HEK293 (cell line): Measurements from ENCODE around the gene EIF3F.

Source experiments
- CTCF ChIP-seq: fragments of 450-650 bp; formaldehyde crosslinking; IDR thresholded peaks from 2 replicates; pipeline ENCODE4 v1.5.1; 2016; ENCODE audit warnings: missing biosample characterization, missing genetic modification characterization
- MYNN ChIP-seq: fragments of 450-650 bp; formaldehyde crosslinking; IDR thresholded peaks from 2 replicates; pipeline ENCODE4 v1.5.1; 2016; ENCODE audit warnings: missing biosample characterization, missing genetic modification characterization, borderline replicate concordance
- REST ChIP-seq: fragments of 450-650 bp; formaldehyde crosslinking; IDR thresholded peaks from 2 replicates; pipeline ENCODE4 v1.5.1; 2016; ENCODE audit warnings: missing biosample characterization, missing genetic modification characterization
- TRIM28 ChIP-seq: IDR thresholded peaks from 2 replicates; pipeline ENCODE4 v1.6.1; 2011; ENCODE audit warnings: low read length, control low read depth, borderline replicate concordance
- ZNF311 ChIP-seq: fragments of 450-650 bp; formaldehyde crosslinking; IDR thresholded peaks from 2 replicates; pipeline ENCODE4 v1.5.1; 2017; ENCODE audit warnings: missing biosample characterization, missing genetic modification characterization, borderline replicate concordance
- ZNF623 ChIP-seq: fragments of 450-650 bp; formaldehyde crosslinking; IDR thresholded peaks from 2 replicates; pipeline ENCODE4 v1.5.1; 2016; ENCODE audit warnings: missing biosample characterization, missing genetic modification characterization

- no peak for TF ChIP-seq ZNF623 (tag by site-specific recombination)
- no peak for TF ChIP-seq TRIM28
- TF ChIP-seq MYNN (tag by site-specific recombination) = no peak
- no peak for TF ChIP-seq REST (tag by site-specific recombination)
- TF ChIP-seq CTCF (tag by site-specific recombination) = no peak
- TF ChIP-seq ZNF311 (tag by site-specific recombination) = no peak
Measured at GRCh38 chr11:8022876-8023275, 35.7 kb downstream of the EIF3F start.
